K562 (cell line): ENCODE measurements around the gene FARP2. TPM values are rescaled to one million over a fixed set of nuclear protein-coding genes. Genes with fewer than 3 reads are reported as not detected.

ENCODE experiments used
- ATAC-seq: fragments of 200-7000 bp; cut with Tn5 transposase; 3 replicates; pipeline ENCODE4 v1.9.1; 2020; ENCODE audit warnings: moderate library complexity
- BruUV-seq: library from RNA; stranded (reverse); fragments of 400-500 nt; replicated peaks from 2 replicates; lab custom pipeline; 2021; lab: Mats Ljungman, UMichigan
- CTCF ChIA-PET: fragments of 300-600 bp; formaldehyde crosslinking; extraction: SDS; loops from one replicate; lab custom pipeline; 2021; ENCODE audit warnings: low intra/inter-chr PET ratio; lab: Yijun Ruan, JAX
- POLR2A ChIA-PET: fragments of 300-600, 350-650 bp; sonication (Branson Sonifier 250); formaldehyde crosslinking; extraction: SDS; loops from one replicate; lab custom pipeline; 2021; ENCODE audit warnings: antibody characterized with exemption, inconsistent platforms; lab: Yijun Ruan, JAX
- DNase-seq, 4 experiments: peaks; one replicate each; pipeline versions ENCODE4 v3.0.0 to v3.0.0-alpha.2; 2011 to 2018; ENCODE audit warnings: low spot score in 3 of 4, mixed read lengths in 3 of 4; ENCODE audit errors: extremely low read depth in 1 of 4
- FAIRE-seq: peaks from 2 replicates; lab custom pipeline; 2011; peaks lifted over from hg19 to GRCh38; lab: Jason Lieb, UNC
- H2AFZ ChIP-seq: 2 replicates; pipeline ENCODE4 v1.6.0; 2011; ENCODE audit warnings: low read depth, low read length, control low read depth, inconsistent platforms
- H3K27ac ChIP-seq: fragments of 200-600 bp; 3 replicates; pipeline ENCODE4 v1.8.0; 2011; ENCODE audit warnings: low read depth, mild to moderate bottlenecking, control low read depth, inconsistent platforms, low read length, moderate library complexity, mixed read lengths; ENCODE audit errors: extremely low read depth
- H3K27me3 ChIP-seq, 2 experiments: fragments of 300-600 bp in 1 of 2; 2 replicates in 1 of 2; 3 replicates in 1 of 2; pipeline versions ENCODE4 v1.6.0 to v1.8.0; 2011; ENCODE audit warnings: inconsistent platforms in 2 of 2, low read length in 2 of 2, mild to moderate bottlenecking in 1 of 2, mixed read lengths in 1 of 2, moderate library complexity in 1 of 2; ENCODE audit not compliant: control insufficient read depth in 2 of 2, insufficient read depth in 2 of 2
- H3K36me3 ChIP-seq: fragments of 300-600 bp; 3 replicates; pipeline ENCODE4 v1.8.0; 2011; ENCODE audit warnings: mild to moderate bottlenecking, low read length, inconsistent platforms; ENCODE audit not compliant: control insufficient read depth, insufficient read depth
- H3K4me1 ChIP-seq, 2 experiments: fragments of 200-600 bp in 1 of 2; replicated peaks in 1 of 2; 2 replicates in 1 of 2; 3 replicates in 1 of 2; pipeline versions ENCODE4 v1.5.1 to v1.8.0; 2011; ENCODE audit warnings: inconsistent platforms in 2 of 2, low read length in 2 of 2, mild to moderate bottlenecking in 1 of 2, mixed read lengths in 1 of 2, moderate library complexity in 1 of 2; ENCODE audit not compliant: control insufficient read depth in 2 of 2, insufficient read depth in 2 of 2
- H3K4me2 ChIP-seq: 2 replicates; pipeline ENCODE4 v1.6.1; 2011; ENCODE audit warnings: low read length, control low read depth, inconsistent platforms, mixed read lengths; ENCODE audit not compliant: insufficient read depth
- H3K4me3 ChIP-seq: fragments of 200-600 bp; sonication (generic), shearing (Covaris generic); 2 replicates; pipeline ENCODE4 v1.5.1; 2016; ENCODE audit warnings: control low read depth, inconsistent platforms
- H3K79me2 ChIP-seq: fragments of 200-600 bp; 3 replicates; pipeline ENCODE4 v1.8.0; 2011; ENCODE audit warnings: low read length, inconsistent platforms; ENCODE audit not compliant: control insufficient read depth, insufficient read depth
- H3K9ac ChIP-seq, 2 experiments: 2 replicates each; pipeline versions ENCODE4 v1.6.0 to v1.6.1; 2011; ENCODE audit warnings: low read depth in 2 of 2, low read length in 2 of 2, control low read depth in 1 of 2, inconsistent platforms in 1 of 2, mild to moderate bottlenecking in 1 of 2, mixed read lengths in 1 of 2; ENCODE audit not compliant: insufficient read depth in 1 of 2
- H3K9me1 ChIP-seq: one replicate; pipeline ENCODE4 v1.6.0; 2011; ENCODE audit warnings: inconsistent platforms, mild to moderate bottlenecking, low read length, moderate library complexity; ENCODE audit not compliant: control insufficient read depth, insufficient read depth
- H3K9me3 ChIP-seq: replicated peaks from 2 replicates; pipeline ENCODE4 v1.5.1; 2011; ENCODE audit warnings: low read depth, low read length, inconsistent platforms; ENCODE audit not compliant: control insufficient read depth, insufficient read depth
- H4K20me1 ChIP-seq: replicated peaks from 2 replicates; pipeline ENCODE4 v1.6.1; 2011; ENCODE audit warnings: low read length, inconsistent platforms, mixed read lengths; ENCODE audit not compliant: control insufficient read depth, insufficient read depth
- CBFA2T3 ChIP-seq: fragments of 450-650 bp; IDR thresholded peaks from 2 replicates; pipeline ENCODE4 v1.6.1; 2017
- SRSF7 ChIP-seq: fragments of 200-400 bp; formaldehyde crosslinking; optimal IDR thresholded peaks from 2 replicates; pipeline ENCODE3; 2017; ENCODE audit warnings: mild to moderate bottlenecking, low read depth, low read length
- ZC3H8 ChIP-seq: fragments of 450-650 bp; IDR thresholded peaks from 2 replicates; pipeline ENCODE4 v1.6.1; 2017
- WGBS: fragments of 100-300 bp; shearing (Covaris generic); methylation state at CpG from one replicate; pipeline ENCODE4 v1.1.6; 2016; ENCODE audit warnings: low coverage, mixed read lengths; ENCODE audit not compliant: insufficient coverage; ENCODE audit errors: missing lambda C conversion rate; 5-methylcytosine and 5-hydroxymethylcytosine counted together
- in situ Hi-C: fragments of 300-500 bp; cut with MboI; formaldehyde crosslinking; loops from 4 replicates; pipeline ENCODE4 v1.15.0; 2018; ENCODE audit warnings: inconsistent platforms, mixed read lengths
- intact Hi-C: fragments of 100-400 bp; cut with micrococcal nuclease; formaldehyde crosslinking; loops from 2 replicates; pipeline ENCODE4 v1.14.2; 2022
- polyA plus RNA-seq, 8 experiments: library from polyadenylated mRNA; depleted of rRNA in 4 of 8; stranded (reverse) in 5 of 8; unstranded in 3 of 8; fragments of >200 nt; fragmentation: Nextera tagmentation in 2 of 8; fragmentation: Illumina TruSeq in 1 of 8; extraction: Ambion mirVana in 2 of 8; extraction: Trizol in 1 of 8; gene quantifications; 2 replicates each; pipeline versions ENCODE4 v1.2.1 to v1.2.3, GENCODE V29; 2011 to 2014; ENCODE audit warnings: inconsistent platforms in 1 of 8, missing spikeins in 1 of 8
- total RNA-seq, 7 experiments: library from RNA; depleted of rRNA in 6 of 7; stranded (reverse); fragments of >200 nt in 6 of 7; fragmentation: Illumina TruSeq in 2 of 7; extraction: Trizol in 2 of 7; gene quantifications; 2 replicates each; pipeline versions ENCODE4 v1.2.1 to v1.2.3, GENCODE V29; 2011 to 2021; ENCODE audit warnings: low replicate concordance in 1 of 7

Gene FARP2
- total and polyA plus RNA-seq, 9 of the 15 experiments (the other 6 are each of a cell fraction or from before 2014, with no cell fraction given) = 4.1 to 38.1 (median 21.1) TPM

- 74% methylated on average over 5 of the region's 5 CpGs for WGBS
- no peak for DNase-seq
- intact Hi-C loops (no loop called here), in situ Hi-C loops (no loop called here)
- Histone ChIP-seq H3K9me3 (no peaks in the 10 kb centered on the region), H3K27me3 (no peaks in the 10 kb centered on the region), H3K79me2 (peaks cover 99% of the 10 kb centered on the region), H3K9me1 (peaks cover 3% of the 10 kb centered on the region), H3K27ac (no peak overlapping the region), H3K36me3 (peaks cover 24% of the 10 kb centered on the region), H3K4me1 (peaks cover 21 to 40% of the 10 kb centered on the region in 2 experiments; a peak in 4 of 5 replicates), H3K4me3 (no peak overlapping the region), H3K4me2 (no peak overlapping the region), H4K20me1 (peaks cover 27% of the 10 kb centered on the region), H3K9ac (peak overlapping the region in 1 of 2 experiments; percentile 61; a peak in 1 of 4 replicates), H2AFZ (no peak overlapping the region)
- FAIRE-seq = no peak
- ChIA-PET CTCF (no interaction called here), POLR2A (interaction anchor here (0.6 kb wide), 1 partner anchor 16 kb away, joined by 3 read pairs; no protein-coding TSS in a partner anchor)
- TF ChIP-seq CBFA2T3 = no peak
- BruUV-seq = no TSS peak
- no peak for ATAC-seq
Observed at GRCh38 chr2:241308267-241308666, 47.8 kb upstream of the FARP2 start.

GRCh38 chr2:241308832-241309500, 47.1 kb upstream of the FARP2 start:
- in situ Hi-C loops (no loop called here), intact Hi-C loops (no loop called here)
- peaks cover 3% of the 10 kb centered on the region for H3K9me1 ChIP-seq
- DNase-seq = no peak
- POLR2A ChIA-PET = no interaction called here
- 70% methylated on average over 15 of the region's 18 CpGs for WGBS
- H3K27ac ChIP-seq = no peak overlapping the region; the same call in 2 of the 3 replicates
- no peaks in the 10 kb centered on the region for H3K27me3 ChIP-seq
- H3K36me3 ChIP-seq = peaks cover 30% of the 10 kb centered on the region
- ATAC-seq = no peak
- peak overlapping the region in 1 of 2 experiments; percentile 61; a peak in 1 of 4 replicates for H3K9ac ChIP-seq
- H3K4me2 ChIP-seq = no peak overlapping the region
- no peak for FAIRE-seq
- TF ChIP-seq SRSF7 (no peak), ZC3H8 (no peak)
- CTCF ChIA-PET = no interaction called here
- H3K4me3 ChIP-seq = no peak overlapping the region
- peaks cover 21 to 40% of the 10 kb centered on the region in 2 experiments; a peak in 4 of 5 replicates for H3K4me1 ChIP-seq
- peaks cover 99% of the 10 kb centered on the region for H3K79me2 ChIP-seq
- BruUV-seq = no TSS peak
- no peaks in the 10 kb centered on the region for H3K9me3 ChIP-seq
- peaks cover 21% of the 10 kb centered on the region for H4K20me1 ChIP-seq
- H2AFZ ChIP-seq = no peak overlapping the region
